ENCODE data around the gene PLAGL2. TPM values are rescaled to one million over a fixed set of nuclear protein-coding genes. Genes with fewer than 3 reads are reported as not detected.
A peak's percentile ranks its signal among the peaks of the same experiment; 100 is the strongest.

PLAGL2 gene
- total and polyA plus RNA-seq, 9 of the 15 experiments (the other 6 are each of a cell fraction or from before 2014, with no cell fraction given): 3.1 to 24.3 (median 6.4) TPM

GRCh38 chr20:32189123-32189410 lies 18.5 kb downstream of the PLAGL2 start:
- Histone ChIP-seq H3K9me1 (ENCODE audit: control insufficient read depth, insufficient read depth, low read length) (no peaks in the 10 kb centered on the region), H3K27ac (ENCODE audit: extremely low read depth, low read depth, low read length) (no peak overlapping the region), H3K79me2 (ENCODE audit: control insufficient read depth, insufficient read depth, low read length) (no peaks in the 10 kb centered on the region), H2AFZ (ENCODE audit: low read depth, low read length) (no peak overlapping the region), H4K20me1 (replicated peaks; ENCODE audit: control insufficient read depth, insufficient read depth, low read length) (no peaks in the 10 kb centered on the region), H3K36me3 (ENCODE audit: control insufficient read depth, insufficient read depth, low read length) (peaks cover 7% of the 10 kb centered on the region; the same call in 1 of the 3 replicates), H3K9me3 (replicated peaks; ENCODE audit: control insufficient read depth, insufficient read depth, low read depth, low read length) (no peaks in the 10 kb centered on the region), H3K4me2 (ENCODE audit: insufficient read depth, low read length) (no peak overlapping the region), H3K9ac (ENCODE audit: insufficient read depth in 1 of 2, low read depth in 2 of 2, low read length in 2 of 2) (no peak overlapping the region), H3K4me1 (replicated peaks in 1 of 2; ENCODE audit: control insufficient read depth in 2 of 2, insufficient read depth in 2 of 2, low read length in 2 of 2) (peaks cover 0 to 2% of the 10 kb centered on the region in 2 experiments; a peak in 1 of 5 replicates), H3K4me3 (no peak overlapping the region), H3K27me3 (ENCODE audit: control insufficient read depth in 2 of 2, insufficient read depth in 2 of 2, low read length in 2 of 2) (no peaks in the 10 kb centered on the region)
- WGBS (ENCODE audit: insufficient coverage, low coverage, missing lambda C conversion rate): 87% methylated on average over 9 of the region's 9 CpGs
- POLR2A ChIA-PET: interaction anchor here (1.0 to 1.1 kb wide), 3 partner anchors 12 to 282 kb away, joined by 3 read pairs; no protein-coding TSS in a partner anchor
- intact Hi-C loops (cut with micrococcal nuclease) (no loop called here), in situ Hi-C loops (cut with MboI) (no loop called here)
- DNase-seq (ENCODE audit: extremely low read depth in 1 of 4, low spot score in 3 of 4) (no peak), ATAC-seq (no peak), FAIRE-seq (no peak)
- CTCF ChIA-PET (ENCODE audit: low intra/inter-chr PET ratio): no interaction called here
- TF ChIP-seq ZBTB33 (CRISPR knock-in tag; IDR thresholded peaks at IDR 0.05): peak; percentile 91
- peak; percentile 47; the same call in 1 of the 2 replicates for TF ChIP-seq POLR2G (IDR thresholded peaks at IDR 0.05; ENCODE audit: low read depth, low read length)
- no peak for TF ChIP-seq MTA3 (IDR thresholded peaks at IDR 0.05; ENCODE audit: borderline replicate concordance)
- no peak for TF ChIP-seq KAT2B (IDR thresholded peaks at IDR 0.05; ENCODE audit: low read depth, low read length)
- BruUV-seq (replicated peaks): no TSS peak
